ENCODE data around the gene ADAMTS4. TPM values are rescaled to one million over a fixed set of nuclear protein-coding genes. Genes with fewer than 3 reads are reported as not detected.
"Not testable (repeated sequence)": the region's sequence is repeated elsewhere in the genome, so short reads cannot be mapped to it uniquely, and the experiment has no call there.

The ADAMTS4 gene
- total RNA-seq, 4 donors from 2014 or later: 2.5 to 126 (median 12.0) TPM

DNA sequence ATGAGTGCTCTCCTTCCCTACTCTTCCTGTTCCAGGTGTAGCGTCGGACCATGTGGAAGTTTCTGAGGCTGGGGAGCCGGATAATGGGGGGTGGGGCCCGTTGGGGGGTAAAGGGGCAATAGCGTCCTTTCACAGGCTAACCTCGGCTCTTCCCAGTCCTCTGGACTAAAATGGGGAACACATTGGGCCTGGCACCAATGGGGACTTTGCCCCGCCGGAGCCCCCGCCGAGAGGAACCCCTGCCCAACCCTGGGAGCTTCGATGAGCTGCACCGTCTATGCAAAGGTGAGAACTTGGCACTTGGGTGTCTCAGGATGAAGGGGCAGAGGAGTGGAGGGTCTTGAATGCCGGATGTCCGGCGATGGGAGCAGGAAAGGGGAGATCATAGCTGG, 27.5 kb upstream of the ADAMTS4 start:
- Histone ChIP-seq H3K4me3 (peak overlapping the region; percentile 71 to 90 (median 80)), H3K27me3 (no peaks in the 10 kb centered on the region), H3K4me1 (peaks cover 26 to 30% (median 27%) of the 10 kb centered on the region in 4 donors), H3K9me3 (no peaks in the 10 kb centered on the region), H3K27ac (replicated peaks in 1 of 4) (peak overlapping the region; percentile 80 to 88 (median 82)), H3K36me3 (peaks cover 20 to 35% (median 32%) of the 10 kb centered on the region in 4 donors)
- DNase-seq (ENCODE audit: extremely low spot score): no peak
- 4% methylated on average over 11 of the region's 15 CpGs for WGBS
- TF ChIP-seq EP300 (IDR thresholded peaks at IDR 0.05): no peak
- intact Hi-C loops (cut with DNase I): loop anchor here (2.0 to 5.0 kb wide), 3 partner anchors 64 to 156 kb away; partner anchors contain the start of gene MPZ

DNA sequence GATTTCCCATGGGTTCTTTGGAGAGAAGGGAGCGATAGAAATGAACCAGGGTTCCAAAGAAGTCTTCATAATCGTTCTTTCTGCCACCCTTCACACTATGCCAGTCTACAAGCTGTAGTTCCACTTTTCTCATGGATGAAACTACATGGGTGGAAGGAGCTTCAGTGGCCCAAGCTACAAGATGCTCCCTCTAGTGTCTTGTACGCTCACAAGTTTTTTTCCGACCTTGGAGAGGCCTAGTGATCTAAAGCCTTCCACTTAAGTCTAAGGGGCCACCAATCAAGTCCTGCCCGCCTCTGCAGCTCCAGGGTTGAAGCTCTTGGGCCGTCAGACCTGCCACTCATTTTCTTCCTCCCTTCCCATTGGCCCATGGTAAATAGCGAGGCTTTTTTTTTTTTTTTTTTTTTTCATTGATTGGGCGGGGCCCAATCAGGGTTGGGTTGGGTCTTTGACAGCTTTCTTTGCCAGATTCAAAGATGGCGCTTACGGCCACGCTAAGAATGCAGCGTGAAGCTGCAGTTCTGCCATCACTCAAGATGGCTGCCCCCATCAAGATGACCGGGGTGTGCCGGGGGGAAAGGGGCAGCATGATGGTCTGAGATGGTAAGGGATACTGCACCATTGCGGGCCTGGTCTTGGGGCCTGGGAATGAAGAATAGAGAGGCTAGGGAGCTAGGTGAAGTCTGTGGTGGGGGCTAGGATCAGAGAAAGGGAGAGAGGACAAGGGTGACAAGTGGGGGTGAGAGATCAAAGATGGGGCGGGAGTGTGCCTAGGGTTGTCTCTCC, 26.9 kb upstream of the ADAMTS4 start, which contains the start of gene TOMM40L:
Gene TOMM40L, plus strand, starts transcription at position 527 of the 786 bp plus-strand sequence. CDS start 430 bp downstream, outside the sequence.
- intact Hi-C loops (cut with DNase I): loop anchor here (2.0 to 5.0 kb wide), 3 partner anchors 65 to 157 kb away; partner anchors contain the start of gene MPZ
- WGBS: 7% methylated on average over 16 of the region's 16 CpGs
- TF ChIP-seq, protein P1, sequence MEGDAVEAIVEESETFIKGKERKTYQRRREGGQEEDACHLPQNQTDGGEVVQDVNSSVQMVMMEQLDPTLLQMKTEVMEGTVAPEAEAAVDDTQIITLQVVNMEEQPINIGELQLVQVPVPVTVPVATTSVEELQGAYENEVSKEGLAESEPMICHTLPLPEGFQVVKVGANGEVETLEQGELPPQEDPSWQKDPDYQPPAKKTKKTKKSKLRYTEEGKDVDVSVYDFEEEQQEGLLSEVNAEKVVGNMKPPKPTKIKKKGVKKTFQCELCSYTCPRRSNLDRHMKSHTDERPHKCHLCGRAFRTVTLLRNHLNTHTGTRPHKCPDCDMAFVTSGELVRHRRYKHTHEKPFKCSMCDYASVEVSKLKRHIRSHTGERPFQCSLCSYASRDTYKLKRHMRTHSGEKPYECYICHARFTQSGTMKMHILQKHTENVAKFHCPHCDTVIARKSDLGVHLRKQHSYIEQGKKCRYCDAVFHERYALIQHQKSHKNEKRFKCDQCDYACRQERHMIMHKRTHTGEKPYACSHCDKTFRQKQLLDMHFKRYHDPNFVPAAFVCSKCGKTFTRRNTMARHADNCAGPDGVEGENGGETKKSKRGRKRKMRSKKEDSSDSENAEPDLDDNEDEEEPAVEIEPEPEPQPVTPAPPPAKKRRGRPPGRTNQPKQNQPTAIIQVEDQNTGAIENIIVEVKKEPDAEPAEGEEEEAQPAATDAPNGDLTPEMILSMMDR (IDR thresholded peaks at IDR 0.05): peak; percentile 46 to 64 (median 59)
- TF ChIP-seq POLR2A (IDR thresholded peaks at IDR 0.05; ENCODE audit: low read depth) (no peak), EP300 (IDR thresholded peaks at IDR 0.05) (no peak), POLR2AphosphoS5 (IDR thresholded peaks at IDR 0.05) (peak; percentile 63 to 79)
- Histone ChIP-seq H3K9me3 (no peaks in the 10 kb centered on the region), H3K27ac (replicated peaks in 1 of 4) (peak within 1 kb of the TSS; percentile 80 to 88 (median 82)), H3K27me3 (no peaks in the 10 kb centered on the region), H3K4me1 (peaks cover 26 to 30% (median 27%) of the 10 kb centered on the region in 4 donors), H3K4me3 (peak within 1 kb of the TSS; percentile 71 to 90 (median 80)), H3K36me3 (peaks cover 20 to 33% (median 28%) of the 10 kb centered on the region in 4 donors)
- DNase-seq (ENCODE audit: extremely low spot score): peak; percentile 97

DNA sequence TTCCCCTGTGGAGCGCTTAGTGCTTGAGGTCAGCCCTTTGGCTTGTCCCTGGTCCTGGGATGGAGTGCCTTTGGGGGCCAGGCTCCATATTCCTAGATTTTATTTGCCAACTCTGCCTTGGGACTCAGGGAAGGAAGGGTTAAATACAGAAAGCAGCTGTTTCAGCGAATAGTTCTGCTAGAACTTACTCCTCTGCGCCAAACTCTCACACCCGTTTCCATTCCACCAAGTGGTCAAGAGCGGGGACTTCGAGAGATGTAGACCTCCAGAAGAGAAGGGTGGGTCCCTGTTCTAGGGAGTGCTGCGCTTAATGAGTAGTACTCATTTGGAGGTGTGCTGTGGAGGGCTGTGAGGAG, 26.3 kb upstream of the ADAMTS4 start:
- H3K36me3 ChIP-seq: peaks cover 15 to 27% (median 23%) of the 10 kb centered on the region in 4 donors
- TF ChIP-seq EP300 (IDR thresholded peaks at IDR 0.05) (no peak), POLR2A (IDR thresholded peaks at IDR 0.05; ENCODE audit: low read depth) (no peak), POLR2AphosphoS5 (IDR thresholded peaks at IDR 0.05) (no peak)
- TF ChIP-seq, protein P1 (IDR thresholded peaks at IDR 0.05): no peak
- H3K4me1 ChIP-seq: peaks cover 26 to 30% (median 27%) of the 10 kb centered on the region in 4 donors
- H3K9me3 ChIP-seq: no peaks in the 10 kb centered on the region
- H3K27ac ChIP-seq (replicated peaks in 1 of 4): peak overlapping the region; percentile 77 to 88 (median 80)
- 70% methylated on average over 7 of the region's 7 CpGs for WGBS
- DNase-seq (ENCODE audit: extremely low spot score): no peak
- no peaks in the 10 kb centered on the region for H3K27me3 ChIP-seq
- peak overlapping the region in 3 of 4 donors; percentile 27 to 82 (median 71) for H3K4me3 ChIP-seq
- intact Hi-C loops (cut with DNase I): loop anchor here (5.0 kb wide), 1 partner anchor 82 kb away; the partner anchor contains the start of gene MPZ

DNA sequence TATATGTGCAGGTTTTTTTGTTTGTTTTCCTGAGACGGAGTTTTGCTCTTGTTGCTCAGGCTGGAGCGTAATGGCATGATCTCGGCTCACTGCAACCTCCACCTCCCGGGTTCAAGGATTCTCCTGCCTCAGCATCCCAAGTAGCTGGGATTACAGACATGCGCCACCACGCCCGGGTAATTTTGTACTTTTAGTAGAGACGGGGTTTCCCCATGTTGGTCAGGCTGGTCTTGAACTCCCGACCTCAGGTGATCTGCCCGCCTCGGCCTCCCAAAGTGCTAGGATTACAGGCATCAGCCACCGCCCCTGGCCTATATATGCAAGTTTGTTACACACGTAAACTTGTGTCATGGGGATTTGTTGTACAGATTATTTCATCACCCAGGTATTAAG, 25.8 kb upstream of the ADAMTS4 start:
- Histone ChIP-seq H3K4me1 (peaks cover 26 to 30% (median 27%) of the 10 kb centered on the region in 4 donors), H3K36me3 (peaks cover 11 to 22% (median 19%) of the 10 kb centered on the region in 4 donors), H3K27ac (replicated peaks in 1 of 4) (peak overlapping the region in 2 of 4 donors; percentile 77 to 88)
- intact Hi-C loops (cut with DNase I): loop anchor here (5.0 kb wide), 1 partner anchor 83 kb away; the partner anchor contains the start of gene MPZ
- DNase-seq (ENCODE audit: extremely low spot score); H3K9me3 ChIP-seq; H3K27me3 ChIP-seq; H3K4me3 ChIP-seq: not testable (repeated sequence)
- 85% methylated on average over 13 of the region's 13 CpGs for WGBS

DNA sequence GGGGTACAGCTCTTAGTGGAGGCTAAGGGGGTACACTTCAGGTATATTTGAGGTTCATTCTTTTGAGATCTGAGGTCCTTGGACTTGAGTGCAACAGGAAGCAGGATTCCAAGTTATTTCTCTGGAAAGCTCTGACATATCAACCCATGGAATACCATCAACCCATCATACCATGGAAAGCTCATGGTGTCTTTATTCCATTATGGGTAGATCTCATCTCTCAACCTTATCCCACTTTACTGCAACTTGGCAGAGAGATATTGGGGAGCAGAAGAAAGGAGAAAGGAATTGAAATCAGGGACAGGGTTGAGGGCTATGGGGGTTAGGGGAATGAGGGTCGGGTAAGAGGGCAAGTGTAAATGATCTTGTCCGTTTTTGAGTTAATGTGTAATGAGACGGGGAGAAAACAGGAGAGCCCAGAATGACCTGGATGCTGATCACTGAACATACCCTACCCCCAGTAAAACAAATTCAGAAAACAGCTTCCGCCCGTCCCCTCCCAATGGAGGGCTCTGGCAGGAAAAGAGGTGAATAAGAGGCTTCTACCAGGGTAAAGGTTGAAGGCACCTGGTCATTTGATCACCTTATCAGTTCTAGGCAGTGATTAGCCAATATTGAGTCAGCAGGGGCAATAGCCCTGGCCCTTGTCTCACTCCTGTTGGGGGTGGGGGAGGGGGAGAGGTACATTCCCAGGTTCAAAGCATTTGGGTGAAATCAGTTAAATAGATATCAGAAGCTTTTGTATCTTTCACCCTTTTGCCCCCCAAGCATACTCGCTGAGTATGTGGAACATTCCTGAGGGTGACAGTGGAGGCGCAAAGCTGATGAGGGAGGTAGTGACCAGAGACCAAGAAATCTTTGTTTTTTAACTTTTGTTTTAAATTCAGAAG, 25.2 kb upstream of the ADAMTS4 start:
- DNase-seq (ENCODE audit: extremely low spot score): no peak
- Histone ChIP-seq H3K36me3 (peaks cover 10 to 16% (median 12%) of the 10 kb centered on the region in 4 donors), H3K9me3 (no peaks in the 10 kb centered on the region), H3K27me3 (no peaks in the 10 kb centered on the region), H3K4me3 (no peak overlapping the region), H3K27ac (replicated peaks in 1 of 4) (no peak overlapping the region), H3K4me1 (peaks cover 26 to 30% (median 27%) of the 10 kb centered on the region in 4 donors)
- no peak for TF ChIP-seq EP300 (IDR thresholded peaks at IDR 0.05)
- TF ChIP-seq POLR2AphosphoS5 (IDR thresholded peaks at IDR 0.05): no peak
- TF ChIP-seq, protein P1 (IDR thresholded peaks at IDR 0.05): no peak
- TF ChIP-seq POLR2A (IDR thresholded peaks at IDR 0.05; ENCODE audit: low read depth): no peak
- WGBS: 87% methylated on average over 7 of the region's 7 CpGs
- intact Hi-C loops (cut with DNase I): no loop called here
